Heart right ventricle (tissue), 16 donors: ENCODE data around the gene NLGN3. TPM values are rescaled to one million over a fixed set of nuclear protein-coding genes. Genes with fewer than 3 reads are reported as not detected.

Experiments used
- ATAC-seq, 8 donors: fragments of 200-7000 bp; cut with Tn5 transposase; one replicate each; pipeline ENCODE4 v1.9.1; 2020; ENCODE audit warnings: mild to moderate bottlenecking in 8 of 8, moderate library complexity in 8 of 8, moderate number of reproducible peaks in 1 of 8
- DNase-seq, 2 donors: peaks; one replicate each; pipeline ENCODE4 v3.0.0-alpha.2; 2020
- H3K27ac ChIP-seq, 10 donors: fragments of 200-600 bp; sonication (generic) in 2 of 10; one replicate each; pipeline versions ENCODE4 v1.5.0 to v1.8.0; 2020 to 2022; ENCODE audit warnings: mild to moderate bottlenecking in 3 of 10
- H3K27me3 ChIP-seq, 7 donors: fragments of 200-600 bp; one replicate each; pipeline ENCODE4 v1.8.0; 2021 to 2022; ENCODE audit warnings: mild to moderate bottlenecking in 2 of 7
- H3K36me3 ChIP-seq, 9 donors: fragments of 200-600 bp; sonication (generic) in 1 of 9; one replicate each; pipeline versions ENCODE4 v1.5.0 to v1.8.0; 2020 to 2022; ENCODE audit warnings: mild to moderate bottlenecking in 2 of 9
- H3K4me1 ChIP-seq, 9 donors: fragments of 200-600 bp; sonication (generic) in 1 of 9; one replicate each; pipeline versions ENCODE4 v1.5.0 to v1.8.0; 2020 to 2022; ENCODE audit warnings: mild to moderate bottlenecking in 4 of 9
- H3K4me3 ChIP-seq, 10 donors: fragments of 200-600 bp; sonication (generic) in 2 of 10; one replicate each; pipeline versions ENCODE4 v1.5.0 to v1.8.0; 2020 to 2022; ENCODE audit warnings: mild to moderate bottlenecking in 7 of 10, moderate library complexity in 2 of 10
- H3K9me3 ChIP-seq, 11 donors: fragments of 200-600 bp in 10 of 11; sonication (generic) in 2 of 11; one replicate each; pipeline versions ENCODE4 v1.5.0 to v1.8.0; 2013 to 2022; ENCODE audit warnings: mild to moderate bottlenecking in 2 of 11, control low read depth in 1 of 11, moderate library complexity in 1 of 11
- CTCF ChIP-seq, 9 donors: fragments of 200-600 bp; sonication (generic) in 2 of 9; IDR thresholded peaks; one replicate each; pipeline versions ENCODE4 v1.5.0 to v1.8.0; 2021 to 2022; ENCODE audit warnings: antibody characterized with exemption in 9 of 9, mild to moderate bottlenecking in 5 of 9, moderate library complexity in 1 of 9
- WGBS, 2 donors: extraction: QIAGEN DNeasy Blood & Tissue Kit; methylation state at CpG; one replicate each; pipeline ENCODE4 v1.1.7; 2013; ENCODE audit warnings: inconsistent platforms in 1 of 2; 5-methylcytosine and 5-hydroxymethylcytosine counted together
- intact Hi-C, 10 donors: fragments of 100-400 bp; cut with DNase I; formaldehyde crosslinking; loops; one replicate each; pipeline versions ENCODE4 v1.11.1 to v1.14.2; 2022
- polyA plus RNA-seq, 2 donors: library from polyadenylated mRNA; stranded (reverse); fragments of 200-250 nt; gene quantifications; one replicate each; pipeline ENCODE4 v1.2.3, GENCODE V29; 2013
- total RNA-seq, 10 donors: library from RNA; stranded (reverse); fragmentation: NEBNext Ultra II Directional in 3 of 10; extraction: Animal tissue kit (Norgen Biotek cat#: 25700) in 3 of 10; gene quantifications; one replicate each; pipeline versions ENCODE4 v1.2.1 to v1.2.4, GENCODE V29; 2021 to 2023
- donor health status: Arrhythmogenic right ventricular cardiomyopathy.
- donor health status: ischemic (EF 13 %, LVEDD 7.1; RV severe dilation, severe dysfunction).
- donor health status: healthy with polysubstance abuse.
- donor health status: DM: no; HTN: yes; CAD: no.
- donor health status: DM: no; HTN: no; CAD: no.
- donor health status: ischemic (EF 25% LVEDD 6.9; RV normal size, moderate dysfunction).
- donor health status: ischemic (EF 25% LVEDD 5.7; RV mildly dilated, moderate dysfunction).
- donor health status: healthy.
- donor health status: DM: yes; HTN: yes; CAD: no.
- donor health status: Ischemic cardiomyopathy.
- donor health status: ischemic (EF 35%, LVEDD 5.7; RV mildly dilated, moderate dysfunction).
- donor health status: nonischemic (EF 11% LVEDD 7.7; RV severe dilation, severe dysfunction).
- donor health status: DM: yes; HTN: yes; CAD: no.
- donor health status: PGD.
- donor health status: ischemic (EF 29% LVEDD 5.4; RV normal size, mild dysfunction).
- donor health status: nonischemic (EF 23%, LVEDD 6.1; RV moderate dilation, normal function).

NLGN3 gene
- total and polyA plus RNA-seq, 12 donors: 0.16 to 0.94 (median 0.51) TPM

- Histone ChIP-seq H3K4me3 (no peak overlapping the region), H3K27ac (no peak overlapping the region), H3K36me3 (peaks cover 0 to 3% (median 0%) of the 10 kb centered on the region in 9 donors), H3K27me3 (peaks cover 0 to 7% (median 0%) of the 10 kb centered on the region in 7 donors), H3K4me1 (peaks cover 0 to 25% (median 5%) of the 10 kb centered on the region in 9 donors), H3K9me3 (no peaks in the 10 kb centered on the region)
- WGBS, 2 donors: 78 to 85% methylated on average over 28 of the region's 28 CpGs
- ATAC-seq: no peak
- intact Hi-C loops: no loop called here
- no peak for TF ChIP-seq CTCF (IDR thresholded peaks at IDR 0.05)
- no peak for DNase-seq
Measured at GRCh38 chrX:71147496-71148277, 3.0 kb downstream of the NLGN3 start.

- ATAC-seq (no peak), DNase-seq (no peak)
- H3K36me3 ChIP-seq: no peaks in the 10 kb centered on the region
- H3K27ac ChIP-seq: no peak overlapping the region
- peaks cover 0 to 22% (median 5%) of the 10 kb centered on the region in 9 donors for H3K4me1 ChIP-seq
- intact Hi-C loops: no loop called here
- no peak for TF ChIP-seq CTCF (IDR thresholded peaks at IDR 0.05)
- H3K27me3 ChIP-seq: peaks cover 0 to 7% (median 0%) of the 10 kb centered on the region in 7 donors
- no peak overlapping the region for H3K4me3 ChIP-seq
- 71 to 81% methylated on average over 2 to 8 of the region's 8 CpGs for WGBS, 2 donors
- no peaks in the 10 kb centered on the region for H3K9me3 ChIP-seq
Measured at GRCh38 chrX:71148278-71148663, 3.6 kb downstream of the NLGN3 start.

- H3K4me3 ChIP-seq: no peak overlapping the region
- intact Hi-C loops: no loop called here
- H3K36me3 ChIP-seq: no peaks in the 10 kb centered on the region
- H3K9me3 ChIP-seq: no peaks in the 10 kb centered on the region
- no peak for DNase-seq
- no peak for ATAC-seq
- peaks cover 0 to 5% (median 0%) of the 10 kb centered on the region in 7 donors for H3K27me3 ChIP-seq
- H3K4me1 ChIP-seq: peaks cover 0 to 5% (median 0%) of the 10 kb centered on the region in 9 donors
- no peak for TF ChIP-seq CTCF (IDR thresholded peaks at IDR 0.05)
- no peak overlapping the region for H3K27ac ChIP-seq
- 75 to 78% methylated on average over 7 of the region's 7 CpGs for WGBS, 2 donors
Measured at GRCh38 chrX:71151366-71151765, 6.7 kb downstream of the NLGN3 start.

- no peaks in the 10 kb centered on the region for H3K36me3 ChIP-seq
- intact Hi-C loops: no loop called here
- no peaks in the 10 kb centered on the region for H3K9me3 ChIP-seq
- WGBS, 2 donors: 89 to 90% methylated on average over 5 to 7 of the region's 7 CpGs
- no peak overlapping the region for H3K27ac ChIP-seq
- TF ChIP-seq CTCF (IDR thresholded peaks at IDR 0.05): no peak
- H3K4me3 ChIP-seq: no peak overlapping the region
- peaks cover 0 to 5% (median 0%) of the 10 kb centered on the region in 7 donors for H3K27me3 ChIP-seq
- no peak for DNase-seq
- H3K4me1 ChIP-seq: no peaks in the 10 kb centered on the region
- ATAC-seq: no peak
Measured at GRCh38 chrX:71154196-71154595, 9.6 kb downstream of the NLGN3 start.
